Loucy (cell line): Measurements from ENCODE around the gene VAT1L.

Experiments
- H2AFZ ChIP-seq: fragments of 200-600 bp; sonication (generic); 2 replicates; pipeline ENCODE4 v1.6.0; 2016; ENCODE audit warnings: antibody characterized with exemption, mild to moderate bottlenecking, low read length, moderate library complexity
- H3F3A ChIP-seq: fragments of 200-600 bp; 2 replicates; pipeline ENCODE4 v1.6.0; 2016; ENCODE audit warnings: antibody characterized with exemption, low read depth, mild to moderate bottlenecking
- H3K27me3 ChIP-seq: fragments of 200-600 bp; sonication (generic); 2 replicates; pipeline ENCODE4 v1.6.1; 2014; ENCODE audit warnings: low read length, mild to moderate bottlenecking; ENCODE audit not compliant: insufficient read depth, poor library complexity, severe bottlenecking
- H3K36me3 ChIP-seq: fragments of 200-600 bp; sonication (generic); 2 replicates; pipeline ENCODE4 v1.6.1; 2016; ENCODE audit warnings: low read length; ENCODE audit not compliant: insufficient read depth
- H3K4me1 ChIP-seq: fragments of 200-600 bp; sonication (generic); 2 replicates; pipeline ENCODE4 v1.5.1; 2014; ENCODE audit warnings: low read length, mild to moderate bottlenecking; ENCODE audit not compliant: insufficient read depth, poor library complexity, severe bottlenecking
- H3K4me2 ChIP-seq: fragments of 200-600 bp; sonication (generic); 2 replicates; pipeline ENCODE4 v1.6.0; 2014; ENCODE audit warnings: antibody characterized with exemption, low read length, low read depth, mild to moderate bottlenecking; ENCODE audit not compliant: poor library complexity, severe bottlenecking
- H3K4me3 ChIP-seq: fragments of 200-600 bp; sonication (generic); 2 replicates; pipeline ENCODE4 v1.5.1; 2014; ENCODE audit warnings: low read length, mild to moderate bottlenecking, mixed read lengths; ENCODE audit not compliant: poor library complexity, severe bottlenecking
- H3K79me2 ChIP-seq: fragments of 200-600 bp; sonication (generic); 2 replicates; pipeline ENCODE4 v1.6.1; 2014; ENCODE audit warnings: low read length; ENCODE audit not compliant: insufficient read depth
- H3K9ac ChIP-seq: fragments of 200-600 bp; sonication (generic); 2 replicates; pipeline ENCODE4 v1.6.0; 2014; ENCODE audit warnings: mild to moderate bottlenecking, low read depth, low read length, moderate library complexity; ENCODE audit not compliant: poor library complexity, severe bottlenecking
- H3K9me2 ChIP-seq: fragments of 200-600 bp; sonication (generic); replicated peaks from 2 replicates; pipeline ENCODE4 v1.6.1; 2016; ENCODE audit warnings: low read depth, low read length, mixed read lengths
- H3K9me3 ChIP-seq: fragments of 200-600 bp; sonication (generic); 2 replicates; pipeline ENCODE4 v1.6.1; 2014; ENCODE audit warnings: mild to moderate bottlenecking, antibody characterized with exemption, low read length, low read depth; ENCODE audit not compliant: insufficient read depth
- H4K20me1 ChIP-seq: fragments of 200-600 bp; sonication (generic); 2 replicates; pipeline ENCODE4 v1.6.0; 2014; ENCODE audit warnings: antibody characterized with exemption, low read length, mild to moderate bottlenecking; ENCODE audit not compliant: insufficient read depth, poor library complexity, severe bottlenecking
- EZH2phosphoT487 ChIP-seq: fragments of 200-600 bp; IDR thresholded peaks from 2 replicates; pipeline ENCODE4 v1.6.1; 2018; ENCODE audit warnings: antibody characterized with exemption, mild to moderate bottlenecking, moderate library complexity, borderline replicate concordance
- TF ChIP-seq, protein P1 (sequence below): fragments of 200-600 bp; sonication (generic); conservative IDR thresholded peaks from 2 replicates; pipeline ENCODE4 v1.5.1; 2014; ENCODE audit warnings: mild to moderate bottlenecking, antibody characterized with exemption, low read length

VAT1L gene

DNA sequence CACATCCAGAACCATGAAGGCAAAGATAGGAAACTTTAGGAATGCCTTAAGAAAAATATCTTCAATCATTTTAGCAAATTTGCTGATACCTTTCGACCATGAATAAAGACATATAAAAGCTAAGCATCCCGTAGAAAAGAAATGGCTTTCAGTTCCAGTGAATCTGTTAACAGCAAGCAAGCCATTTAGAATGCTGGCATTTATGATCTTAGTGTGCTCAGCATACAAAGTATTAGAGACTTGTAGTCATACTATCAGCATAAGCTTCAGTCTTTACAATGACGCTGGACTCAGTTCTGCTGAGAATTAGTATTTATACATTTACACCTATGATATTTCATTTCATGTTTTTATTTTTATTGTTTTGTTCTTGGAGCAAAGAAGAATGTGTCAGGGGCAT, 38.7 kb downstream of the VAT1L start:
- H3K27me3 ChIP-seq, result no peaks in the 10 kb centered on the region
- no peak overlapping the region for H3K4me3 ChIP-seq
- H2AFZ ChIP-seq, result no peak overlapping the region
- H3K9me2 ChIP-seq, result no peaks in the 10 kb centered on the region
- no peaks in the 10 kb centered on the region for H4K20me1 ChIP-seq
- H3K9me3 ChIP-seq, result no peaks in the 10 kb centered on the region
- H3K4me1 ChIP-seq, result no peaks in the 10 kb centered on the region
- H3F3A ChIP-seq, result no peaks in the 10 kb centered on the region
- H3K9ac ChIP-seq, result no peak overlapping the region
- H3K4me2 ChIP-seq, result no peak overlapping the region
- H3K36me3 ChIP-seq, result no peaks in the 10 kb centered on the region
- H3K79me2 ChIP-seq, result no peaks in the 10 kb centered on the region
- no peak for TF ChIP-seq EZH2phosphoT487
- TF ChIP-seq, protein P1, sequence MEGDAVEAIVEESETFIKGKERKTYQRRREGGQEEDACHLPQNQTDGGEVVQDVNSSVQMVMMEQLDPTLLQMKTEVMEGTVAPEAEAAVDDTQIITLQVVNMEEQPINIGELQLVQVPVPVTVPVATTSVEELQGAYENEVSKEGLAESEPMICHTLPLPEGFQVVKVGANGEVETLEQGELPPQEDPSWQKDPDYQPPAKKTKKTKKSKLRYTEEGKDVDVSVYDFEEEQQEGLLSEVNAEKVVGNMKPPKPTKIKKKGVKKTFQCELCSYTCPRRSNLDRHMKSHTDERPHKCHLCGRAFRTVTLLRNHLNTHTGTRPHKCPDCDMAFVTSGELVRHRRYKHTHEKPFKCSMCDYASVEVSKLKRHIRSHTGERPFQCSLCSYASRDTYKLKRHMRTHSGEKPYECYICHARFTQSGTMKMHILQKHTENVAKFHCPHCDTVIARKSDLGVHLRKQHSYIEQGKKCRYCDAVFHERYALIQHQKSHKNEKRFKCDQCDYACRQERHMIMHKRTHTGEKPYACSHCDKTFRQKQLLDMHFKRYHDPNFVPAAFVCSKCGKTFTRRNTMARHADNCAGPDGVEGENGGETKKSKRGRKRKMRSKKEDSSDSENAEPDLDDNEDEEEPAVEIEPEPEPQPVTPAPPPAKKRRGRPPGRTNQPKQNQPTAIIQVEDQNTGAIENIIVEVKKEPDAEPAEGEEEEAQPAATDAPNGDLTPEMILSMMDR, result no peak

DNA sequence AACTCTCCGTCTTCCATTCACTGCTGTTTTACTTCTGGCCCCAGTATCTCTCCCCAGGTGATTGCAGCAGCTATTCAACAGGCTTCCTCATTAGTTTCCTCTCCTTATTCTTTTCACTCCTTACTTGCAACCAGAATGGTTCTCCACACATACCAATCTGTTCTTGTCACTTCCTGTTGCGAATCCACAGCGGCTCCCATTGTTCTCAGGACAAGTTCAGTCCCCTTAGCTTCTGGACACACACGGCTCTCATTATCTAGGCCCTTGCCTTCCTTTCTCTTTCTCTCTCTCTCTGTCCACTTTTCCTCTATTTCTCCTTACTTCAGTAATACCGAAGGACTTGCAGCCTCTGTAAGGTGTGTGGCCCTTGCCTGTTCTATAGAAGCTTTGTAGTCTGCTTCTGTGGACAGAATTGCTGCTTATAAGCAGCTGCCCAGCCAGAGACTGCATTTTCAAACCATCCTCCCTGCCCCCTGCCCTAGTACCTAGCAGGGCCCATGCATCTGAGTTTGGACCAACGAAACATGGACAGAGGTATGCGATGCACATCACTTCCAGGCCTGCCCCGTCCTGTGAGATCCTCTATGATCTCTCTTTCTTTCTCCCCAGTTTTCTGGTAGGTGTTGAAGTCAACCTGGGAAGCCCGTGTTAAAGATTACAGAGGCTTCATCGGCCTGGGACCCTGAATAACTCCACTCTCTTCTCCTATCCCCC, 45.7 kb downstream of the VAT1L start:
- no peak for TF ChIP-seq EZH2phosphoT487
- TF ChIP-seq, protein P1, result no peak
- Histone ChIP-seq H3K4me3 (no peak overlapping the region), H3F3A (no peaks in the 10 kb centered on the region), H3K9ac (no peak overlapping the region), H3K9me2 (no peaks in the 10 kb centered on the region), H3K27me3 (no peaks in the 10 kb centered on the region), H2AFZ (no peak overlapping the region), H3K4me2 (no peak overlapping the region), H3K9me3 (no peaks in the 10 kb centered on the region; the same call in 1 of the 2 replicates), H3K79me2 (no peaks in the 10 kb centered on the region), H3K4me1 (no peaks in the 10 kb centered on the region), H3K36me3 (no peaks in the 10 kb centered on the region), H4K20me1 (no peaks in the 10 kb centered on the region)

DNA sequence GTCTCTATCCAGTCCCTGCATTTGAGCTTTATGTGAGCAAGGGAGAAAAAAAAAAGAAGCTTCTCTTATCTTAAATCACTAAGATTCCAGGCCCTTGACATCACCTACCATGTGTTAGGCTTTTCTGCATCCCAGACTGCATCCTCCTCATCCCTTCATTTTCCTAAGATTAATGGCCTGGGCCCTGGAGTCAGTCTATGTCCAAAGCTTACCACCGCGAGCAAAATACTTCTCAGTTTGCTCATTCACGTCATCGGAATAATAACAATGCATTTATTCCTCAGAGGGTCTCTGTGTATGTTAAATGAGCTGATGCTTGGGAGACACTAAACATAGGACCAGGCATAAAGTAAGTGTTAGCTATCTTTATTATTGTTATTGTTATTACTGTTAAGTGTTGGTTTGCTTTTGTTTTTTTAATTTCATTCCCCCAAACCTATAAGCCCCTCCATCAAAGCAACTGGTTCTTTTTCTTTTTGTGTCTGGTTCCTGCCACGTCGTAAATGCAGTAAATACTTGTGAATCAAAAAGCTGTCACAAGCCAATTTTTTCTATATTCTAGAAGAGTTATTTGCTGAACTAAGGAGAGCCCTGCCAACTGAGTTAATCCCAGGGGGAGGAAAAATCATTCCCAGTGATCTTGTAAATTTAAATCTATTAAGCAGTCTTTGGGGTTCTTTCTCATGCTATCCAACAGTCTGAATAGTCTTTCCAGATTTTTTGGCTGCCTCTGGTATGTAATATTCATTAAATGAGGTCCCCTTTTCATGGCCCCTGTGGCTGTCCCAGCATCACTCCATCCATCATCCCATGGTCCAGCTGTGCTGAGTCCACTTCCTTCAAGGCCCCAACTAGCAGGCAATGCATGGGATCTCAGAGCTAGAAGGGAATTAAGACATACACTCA, 46.5 kb downstream of the VAT1L start:
- Histone ChIP-seq H3K9me3 (no peaks in the 10 kb centered on the region; the same call in 1 of the 2 replicates), H3F3A (no peaks in the 10 kb centered on the region), H3K9me2 (no peaks in the 10 kb centered on the region), H3K9ac (no peak overlapping the region), H4K20me1 (no peaks in the 10 kb centered on the region), H3K36me3 (no peaks in the 10 kb centered on the region), H2AFZ (no peak overlapping the region), H3K4me1 (no peaks in the 10 kb centered on the region), H3K27me3 (no peaks in the 10 kb centered on the region), H3K4me2 (no peak overlapping the region), H3K79me2 (no peaks in the 10 kb centered on the region), H3K4me3 (no peak overlapping the region)
- TF ChIP-seq, protein P1, result no peak
- no peak for TF ChIP-seq EZH2phosphoT487
